GM06990 (cell line): Measurements from ENCODE around the gene EHD3.
A peak's percentile ranks its signal among the peaks of the same experiment; 100 is the strongest.

Source experiments
- DNase-seq: peaks from one replicate; pipeline ENCODE4 v3.0.0-alpha.2; 2011; ENCODE audit not compliant: insufficient read length; ENCODE audit errors: extremely low read depth
- H3K27me3 ChIP-seq: replicated peaks from 2 replicates; pipeline ENCODE4 v1.6.0; 2011; ENCODE audit warnings: low read length; ENCODE audit not compliant: control insufficient read depth, insufficient read depth
- H3K36me3 ChIP-seq: 2 replicates; pipeline ENCODE4 v1.5.1; 2011; ENCODE audit warnings: low read length; ENCODE audit not compliant: control insufficient read depth, insufficient read depth
- H3K4me3 ChIP-seq: replicated peaks from 2 replicates; pipeline ENCODE4 v1.5.1; 2011; ENCODE audit warnings: low read depth, mild to moderate bottlenecking, control low read depth, low read length
- TF ChIP-seq, protein P1 (sequence below): IDR thresholded peaks from 2 replicates; pipeline ENCODE4 v1.5.1; 2011; ENCODE audit warnings: low read length, control low read depth, mild to moderate bottlenecking, inconsistent platforms; ENCODE audit not compliant: insufficient read depth, poor library complexity, severe bottlenecking

EHD3 gene

DNA sequence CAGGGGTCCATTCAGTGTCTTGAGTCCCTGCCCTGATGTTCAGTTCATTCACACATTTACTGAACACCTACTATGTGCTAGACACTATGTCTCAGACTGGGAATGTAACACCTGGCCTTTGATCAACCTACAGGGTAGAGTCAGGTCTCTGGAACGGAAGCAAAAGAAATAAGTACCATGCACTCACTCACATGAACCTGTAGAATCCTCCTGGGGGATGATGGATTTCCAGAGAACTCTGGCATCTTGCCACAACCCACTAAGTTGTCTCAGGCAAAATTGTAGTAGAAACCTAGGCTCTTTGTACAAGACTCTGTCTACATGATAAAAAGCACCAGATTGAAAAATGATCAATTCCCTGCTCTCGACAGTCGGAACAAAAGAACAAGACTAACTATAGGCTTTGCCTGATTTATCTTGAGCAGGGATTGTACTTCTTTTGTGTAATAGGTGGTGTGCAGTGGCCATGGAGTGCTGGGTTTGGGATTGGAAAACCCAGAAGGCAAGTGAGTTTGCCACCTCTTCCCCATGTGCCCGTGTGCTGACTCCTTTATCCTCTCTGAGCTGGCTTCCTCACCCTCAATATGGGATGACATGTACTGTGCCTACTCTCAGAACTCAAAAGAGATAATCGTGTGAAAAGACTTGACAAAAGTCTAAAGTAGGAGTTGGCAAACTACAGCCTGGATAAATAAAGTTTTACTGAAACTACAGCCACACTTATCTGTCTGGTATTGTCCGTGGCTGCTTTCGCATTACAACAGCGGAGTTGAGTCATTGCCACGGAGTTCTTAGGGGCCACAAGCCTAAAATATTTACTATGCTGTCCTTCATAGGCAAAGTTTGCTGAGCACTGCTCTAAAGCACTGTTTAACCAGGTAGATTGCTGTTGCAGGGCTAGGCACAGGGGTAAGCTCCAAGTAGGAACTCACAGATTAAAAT lies 21.0 kb upstream of the EHD3 start:
- H3K4me3 ChIP-seq: no peak overlapping the region
- TF ChIP-seq, protein P1, sequence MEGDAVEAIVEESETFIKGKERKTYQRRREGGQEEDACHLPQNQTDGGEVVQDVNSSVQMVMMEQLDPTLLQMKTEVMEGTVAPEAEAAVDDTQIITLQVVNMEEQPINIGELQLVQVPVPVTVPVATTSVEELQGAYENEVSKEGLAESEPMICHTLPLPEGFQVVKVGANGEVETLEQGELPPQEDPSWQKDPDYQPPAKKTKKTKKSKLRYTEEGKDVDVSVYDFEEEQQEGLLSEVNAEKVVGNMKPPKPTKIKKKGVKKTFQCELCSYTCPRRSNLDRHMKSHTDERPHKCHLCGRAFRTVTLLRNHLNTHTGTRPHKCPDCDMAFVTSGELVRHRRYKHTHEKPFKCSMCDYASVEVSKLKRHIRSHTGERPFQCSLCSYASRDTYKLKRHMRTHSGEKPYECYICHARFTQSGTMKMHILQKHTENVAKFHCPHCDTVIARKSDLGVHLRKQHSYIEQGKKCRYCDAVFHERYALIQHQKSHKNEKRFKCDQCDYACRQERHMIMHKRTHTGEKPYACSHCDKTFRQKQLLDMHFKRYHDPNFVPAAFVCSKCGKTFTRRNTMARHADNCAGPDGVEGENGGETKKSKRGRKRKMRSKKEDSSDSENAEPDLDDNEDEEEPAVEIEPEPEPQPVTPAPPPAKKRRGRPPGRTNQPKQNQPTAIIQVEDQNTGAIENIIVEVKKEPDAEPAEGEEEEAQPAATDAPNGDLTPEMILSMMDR: no peak
- H3K27me3 ChIP-seq: no peaks in the 10 kb centered on the region
- no peak for DNase-seq
- H3K36me3 ChIP-seq: no peaks in the 10 kb centered on the region

DNA sequence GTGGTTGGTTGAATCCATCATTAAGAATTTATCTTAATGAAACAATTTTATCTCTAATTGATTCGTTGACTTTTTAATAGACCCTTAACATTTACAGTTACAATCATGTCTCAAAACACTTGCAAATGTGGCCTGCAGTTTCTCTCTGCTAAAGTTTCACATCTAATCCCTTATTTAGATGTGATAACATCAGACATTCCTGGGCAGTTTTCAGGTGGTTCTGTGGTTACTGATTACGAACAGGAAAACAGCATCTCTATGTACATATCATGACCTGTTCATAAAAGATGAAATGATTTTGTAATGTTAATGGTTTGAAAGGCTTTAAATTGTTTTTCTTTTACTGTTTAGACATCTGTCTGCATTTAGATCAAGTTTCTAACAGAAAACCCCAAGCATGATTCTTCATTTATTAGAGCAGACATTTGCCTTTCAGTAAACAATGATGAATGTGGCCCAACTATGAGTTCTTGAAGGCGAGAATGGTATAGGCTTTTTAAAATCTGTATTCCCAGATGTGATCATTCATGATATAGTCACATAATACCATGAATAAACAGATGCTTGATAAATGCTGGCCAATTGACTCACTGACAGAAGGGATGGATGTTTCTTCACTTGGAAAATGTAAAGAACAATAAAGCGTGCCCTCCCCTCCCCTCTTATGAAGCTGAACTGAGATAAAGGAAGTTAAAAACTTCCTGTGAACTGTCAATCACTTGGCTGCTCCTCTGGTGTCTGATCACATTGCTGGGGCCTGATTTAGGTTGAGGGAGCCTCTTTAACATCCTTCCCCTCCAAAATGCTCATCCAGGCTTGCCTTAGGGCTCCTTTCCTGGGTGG lies 20.1 kb upstream of the EHD3 start:
- no peak for DNase-seq
- Histone ChIP-seq H3K27me3 (no peaks in the 10 kb centered on the region), H3K36me3 (no peaks in the 10 kb centered on the region), H3K4me3 (no peak overlapping the region)
- TF ChIP-seq, protein P1: no peak

DNA sequence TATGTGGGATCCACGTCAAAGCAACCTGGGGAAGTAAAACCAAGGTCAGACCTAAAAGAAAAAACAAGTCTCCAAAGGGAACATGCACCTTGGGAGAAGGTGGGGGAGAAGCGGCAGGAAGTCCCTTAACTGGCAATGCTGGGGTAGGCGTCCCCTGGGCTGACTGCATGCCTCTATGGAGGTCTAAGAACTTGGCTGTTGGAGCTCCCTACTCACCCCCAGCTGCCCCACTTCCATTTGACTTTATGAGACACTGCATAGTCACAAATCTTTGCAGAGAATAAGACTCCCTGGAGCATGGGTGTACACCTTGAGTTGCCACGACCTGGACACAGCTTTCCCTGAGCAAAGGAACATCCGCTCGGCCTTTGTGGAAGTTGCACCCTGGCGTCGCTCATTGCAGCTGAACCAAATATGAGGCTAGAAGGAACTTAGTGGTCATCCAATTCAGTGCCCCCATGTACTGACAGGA lies 19.5 kb upstream of the EHD3 start:
- Histone ChIP-seq H3K27me3 (no peaks in the 10 kb centered on the region), H3K4me3 (no peak overlapping the region), H3K36me3 (no peaks in the 10 kb centered on the region)
- DNase-seq: no peak
- TF ChIP-seq, protein P1: no peak

DNA sequence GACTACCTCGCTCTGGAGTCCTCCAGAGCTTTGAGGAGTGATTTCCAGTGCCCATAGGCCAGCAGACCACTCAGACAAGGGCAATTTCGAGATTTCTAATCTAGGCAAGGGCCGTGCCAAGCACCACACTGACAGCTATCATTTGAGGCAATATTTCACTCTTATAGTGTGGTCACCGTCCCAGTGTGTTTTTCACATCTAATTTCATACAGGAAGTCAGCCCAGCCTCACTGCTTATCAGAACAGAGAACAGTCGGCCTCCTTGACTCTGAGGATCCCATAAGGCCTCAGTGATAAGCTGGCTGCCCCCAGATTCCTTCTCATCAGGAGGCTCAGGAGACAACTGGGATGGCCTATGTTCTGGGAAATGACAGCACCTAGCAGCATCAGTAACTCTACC lies 17.2 kb upstream of the EHD3 start:
- DNase-seq: no peak
- Histone ChIP-seq H3K27me3 (no peaks in the 10 kb centered on the region), H3K36me3 (no peaks in the 10 kb centered on the region), H3K4me3 (no peak overlapping the region)
- TF ChIP-seq, protein P1: no peak

DNA sequence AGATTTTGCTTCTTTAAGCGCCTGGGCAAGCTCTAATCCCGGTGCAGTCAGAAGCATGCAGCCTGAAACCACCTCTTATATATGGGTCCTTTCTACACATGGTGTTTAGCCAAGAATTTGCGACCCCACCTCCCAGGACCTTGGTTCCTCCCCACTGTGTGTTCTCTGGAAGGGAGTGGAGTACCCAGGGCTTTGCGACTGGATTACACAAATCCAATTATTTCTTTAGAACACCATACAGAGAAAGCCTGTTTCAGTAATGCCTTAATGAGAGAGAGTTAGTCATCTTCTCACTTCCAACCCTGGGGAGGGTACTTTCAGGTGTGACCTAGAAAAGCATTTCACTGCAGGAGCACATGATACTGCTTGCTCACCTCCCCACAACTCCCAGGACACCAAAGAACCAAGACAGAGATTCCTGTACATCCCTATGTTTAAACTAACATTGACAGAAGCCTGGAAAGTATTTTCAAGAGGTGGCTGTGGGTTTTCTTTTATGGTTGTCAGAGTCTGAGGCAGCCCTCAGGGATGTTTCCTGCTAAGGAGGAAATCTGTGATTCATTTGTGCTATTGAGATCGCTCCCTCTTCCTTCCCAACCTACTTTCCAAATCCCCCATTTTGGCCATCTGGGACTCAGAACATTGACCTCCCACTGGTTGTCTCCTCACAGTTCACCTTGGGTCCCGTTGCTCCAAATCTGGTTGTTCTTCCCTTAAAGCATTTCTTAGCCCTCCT lies 16.3 kb upstream of the EHD3 start, which contains the start of gene CAPN14:
TSS of gene CAPN14 (minus strand) at position 51 of the 736 bp plus-strand sequence. CDS start 12,068 bp downstream, outside the sequence.
- no peak within 1 kb of the TSS for H3K4me3 ChIP-seq
- DNase-seq: peak; percentile 27
- no peaks in the 10 kb centered on the region for H3K27me3 ChIP-seq
- no peaks in the 10 kb centered on the region for H3K36me3 ChIP-seq
- TF ChIP-seq, protein P1: no peak
